H1 (cell line): ENCODE data around the gene CAMK2A. TPM values are rescaled to one million over a fixed set of nuclear protein-coding genes. Genes with fewer than 3 reads are reported as not detected.

ENCODE experiments used
- ASH2L ChIP-seq: fragments of 200-600, 300-600 bp; sonication (generic); IDR thresholded peaks from one replicate; pipeline ENCODE4 v1.7.1; 2017; ENCODE audit warnings: low read length
- CHD7 ChIP-seq: fragments of 300-600 bp; sonication (generic); IDR thresholded peaks from 2 replicates; pipeline ENCODE4 v1.7.1; 2012; ENCODE audit warnings: low read length, moderate library complexity, mild to moderate bottlenecking, inconsistent platforms; ENCODE audit not compliant: insufficient replicate concordance
- CREB1 ChIP-seq: IDR thresholded peaks from 2 replicates; pipeline ENCODE4 v1.6.1; 2012; ENCODE audit warnings: inconsistent platforms
- E2F6 ChIP-seq: IDR thresholded peaks from 2 replicates; pipeline ENCODE4 v1.6.1; 2012; ENCODE audit warnings: inconsistent platforms
- EP300 ChIP-seq, 2 experiments: IDR thresholded peaks; 1 replicate in 1 of 2; 2 replicates in 1 of 2; pipeline ENCODE4 v1.6.1; 2011 to 2012; ENCODE audit warnings: low read depth in 2 of 2, low read length in 2 of 2, mild to moderate bottlenecking in 2 of 2, borderline replicate concordance in 1 of 2, inconsistent platforms in 1 of 2, moderate library complexity in 1 of 2
- HDAC6 ChIP-seq: IDR thresholded peaks from one replicate; pipeline ENCODE4 v1.7.1; 2012; ENCODE audit warnings: low read depth, mild to moderate bottlenecking, inconsistent platforms, low read length, moderate library complexity
- SAP30 ChIP-seq: fragments of 300-600 bp; sonication (generic); IDR thresholded peaks from 2 replicates; pipeline ENCODE4 v1.7.1; 2012; ENCODE audit warnings: low read length, moderate library complexity, mild to moderate bottlenecking, inconsistent platforms; ENCODE audit not compliant: insufficient read depth, insufficient replicate concordance
- SIX5 ChIP-seq: IDR thresholded peaks from 2 replicates; pipeline ENCODE4 v1.6.1; 2011; ENCODE audit warnings: mild to moderate bottlenecking, low read depth, low read length
- SP2 ChIP-seq: IDR thresholded peaks from 2 replicates; pipeline ENCODE4 v1.6.1; 2012; ENCODE audit warnings: mild to moderate bottlenecking, low read length, inconsistent platforms
- SP4 ChIP-seq: IDR thresholded peaks from 2 replicates; pipeline ENCODE4 v1.6.1; 2012; ENCODE audit warnings: low read length, inconsistent platforms
- polyA plus RNA-seq, 7 experiments: library from polyadenylated mRNA; depleted of rRNA in 3 of 7; stranded (reverse) in 5 of 7; unstranded in 2 of 7; fragments of >200 nt in 5 of 7; fragments of 200-250 nt in 2 of 7; gene quantifications; 1 replicate in 5 of 7; 2 replicates in 1 of 7; 4 replicates in 1 of 7; pipeline versions ENCODE4 v1.2.1 to v1.2.3, GENCODE V29; 2011 to 2013; ENCODE audit warnings: missing spikeins in 2 of 7, mixed read lengths in 2 of 7
- total RNA-seq: library from RNA; stranded (reverse); fragmentation: NEBNext Ultra II Directional; extraction: Animal tissue kit (Norgen Biotek cat#: 25700); gene quantifications from 2 replicates; pipeline ENCODE4 v1.2.1, GENCODE V29; 2021

The CAMK2A gene
- total and polyA plus RNA-seq, 2 of the 8 experiments (the other 6 are each of a cell fraction or from before 2014, with no cell fraction given), result 0.20 to 0.28 TPM

GRCh38 chr5:150181766-150182545 is 107.6 kb downstream of the CAMK2A start (continued):
- TF ChIP-seq CHD7, result no peak
- TF ChIP-seq E2F6, result no peak
- TF ChIP-seq SIX5, result no peak
- TF ChIP-seq SAP30, result no peak
- no peak for TF ChIP-seq SP4
- no peak for TF ChIP-seq CREB1
- no peak for TF ChIP-seq SP2
- TF ChIP-seq HDAC6, result no peak
- no peak for TF ChIP-seq EP300 (IDR thresholded peaks at IDR 0.05; ENCODE audit: borderline replicate concordance in 1 of 2, low read depth in 2 of 2, low read length in 2 of 2)
- TF ChIP-seq ASH2L, result no peak
